HepG2 (cell line): ENCODE data around the gene MAST1. TPM values are rescaled to one million over a fixed set of nuclear protein-coding genes. Genes with fewer than 3 reads are reported as not detected.

Source experiments
- FOXC1 ChIP-seq: sonication (generic); formaldehyde crosslinking; IDR thresholded peaks from 2 replicates; pipeline ENCODE4 v1.8.0; 2022; ENCODE audit warnings: mild to moderate bottlenecking, missing genetic modification reagents, borderline replicate concordance
- IRF9 ChIP-seq: sonication (generic); formaldehyde crosslinking; IDR thresholded peaks from 2 replicates; pipeline ENCODE4 v1.8.0; 2022; ENCODE audit warnings: missing genetic modification reagents, mild to moderate bottlenecking, borderline replicate concordance
- ISL2 ChIP-seq: sonication (generic); formaldehyde crosslinking; IDR thresholded peaks from 2 replicates; pipeline ENCODE4 v1.5.0; 2020; ENCODE audit warnings: missing genetic modification reagents
- MAFK ChIP-seq, 2 experiments: IDR thresholded peaks in 1 of 2; conservative IDR thresholded peaks in 1 of 2; 2 replicates each; pipeline ENCODE4 v1.6.1; 2011; ENCODE audit warnings: improper control_type of control experiment in 2 of 2, low read length in 2 of 2
- SKI ChIP-seq: fragments of 450-650 bp; IDR thresholded peaks from one replicate; pipeline ENCODE4 v1.6.1; 2018; ENCODE audit warnings: mild to moderate bottlenecking; ENCODE audit not compliant: partially characterized antibody
- ZBTB4 ChIP-seq: sonication (generic); formaldehyde crosslinking; IDR thresholded peaks from 2 replicates; pipeline ENCODE4 v1.4.0; 2020; ENCODE audit warnings: missing genetic modification reagents, mild to moderate bottlenecking, borderline replicate concordance
- ZNF260 ChIP-seq: sonication (generic); formaldehyde crosslinking; IDR thresholded peaks from 2 replicates; pipeline ENCODE4 v1.4.0; 2020; ENCODE audit warnings: missing genetic modification reagents, low read depth, mild to moderate bottlenecking, borderline replicate concordance
- ZNF362 ChIP-seq: sonication (generic); formaldehyde crosslinking; IDR thresholded peaks from 2 replicates; pipeline ENCODE4 v1.4.0; 2020; ENCODE audit warnings: missing genetic modification reagents, mild to moderate bottlenecking, borderline replicate concordance
- ZNF44 ChIP-seq: sonication (generic); formaldehyde crosslinking; IDR thresholded peaks from 2 replicates; pipeline ENCODE4 v1.5.1; 2020; ENCODE audit warnings: mild to moderate bottlenecking, missing genetic modification reagents
- ZNF709 ChIP-seq: sonication (generic); formaldehyde crosslinking; IDR thresholded peaks from 2 replicates; pipeline ENCODE4 v1.5.0; 2020; ENCODE audit warnings: mild to moderate bottlenecking, missing genetic modification reagents
- polyA plus RNA-seq, 8 experiments: library from polyadenylated mRNA; depleted of rRNA in 3 of 8; stranded (reverse) in 7 of 8; unstranded in 1 of 8; fragments of >200 nt; fragmentation: Illumina TruSeq in 4 of 8; extraction: Trizol in 4 of 8; gene quantifications; 2 replicates each; pipeline versions ENCODE4 v1.2.1 to v1.2.3, GENCODE V29; 2011 to 2016; ENCODE audit warnings: low read depth in 4 of 8, missing spikeins in 1 of 8, mixed read lengths in 1 of 8; ENCODE audit not compliant: insufficient read depth in 1 of 8
- total RNA-seq, 5 experiments: library from RNA; depleted of rRNA; stranded (reverse); fragments of >200 nt; fragmentation: Illumina TruSeq; extraction: Trizol; gene quantifications; 2 replicates each; pipeline ENCODE4 v1.2.3, GENCODE V29; 2016; ENCODE audit warnings: low read depth in 1 of 5
- TF ChIP-seq, protein P1 (sequence below): sonication (generic); formaldehyde crosslinking; conservative IDR thresholded peaks from 2 replicates; pipeline ENCODE4 v1.5.0; 2020; ENCODE audit warnings: missing genetic modification reagents
- TF ChIP-seq, protein P2 (sequence below): sonication (generic); formaldehyde crosslinking; IDR thresholded peaks from 2 replicates; pipeline ENCODE4 v1.4.0; 2020; ENCODE audit warnings: missing genetic modification reagents, borderline replicate concordance

Gene MAST1
- total and polyA plus RNA-seq, 2 of the 13 experiments (the other 11 are each of a cell fraction or from before 2014, with no cell fraction given): 0.73 to 4.7 TPM

- 0 out of 2 replicates have a peak, but pooled peaks have one; percentile 66 for TF ChIP-seq ZNF709 (CRISPR knock-in tag)
- TF ChIP-seq ZNF44: peak; percentile 32; the same call in 1 of the 2 replicates
- no peak; a peak in 1 of 4 replicates for TF ChIP-seq MAFK (conservative IDR thresholded peaks at IDR 0.05 in 1 of 2, IDR thresholded peaks at IDR 0.05 in 1 of 2; ENCODE audit: low read length in 2 of 2)
- no peak for TF ChIP-seq ZNF260 (CRISPR knock-in tag)
- peak; percentile 63 for TF ChIP-seq SKI
- TF ChIP-seq, protein P1, sequence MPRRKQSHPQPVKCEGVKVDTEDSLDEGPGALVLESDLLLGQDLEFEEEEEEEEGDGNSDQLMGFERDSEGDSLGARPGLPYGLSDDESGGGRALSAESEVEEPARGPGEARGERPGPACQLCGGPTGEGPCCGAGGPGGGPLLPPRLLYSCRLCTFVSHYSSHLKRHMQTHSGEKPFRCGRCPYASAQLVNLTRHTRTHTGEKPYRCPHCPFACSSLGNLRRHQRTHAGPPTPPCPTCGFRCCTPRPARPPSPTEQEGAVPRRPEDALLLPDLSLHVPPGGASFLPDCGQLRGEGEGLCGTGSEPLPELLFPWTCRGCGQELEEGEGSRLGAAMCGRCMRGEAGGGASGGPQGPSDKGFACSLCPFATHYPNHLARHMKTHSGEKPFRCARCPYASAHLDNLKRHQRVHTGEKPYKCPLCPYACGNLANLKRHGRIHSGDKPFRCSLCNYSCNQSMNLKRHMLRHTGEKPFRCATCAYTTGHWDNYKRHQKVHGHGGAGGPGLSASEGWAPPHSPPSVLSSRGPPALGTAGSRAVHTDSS: no peak
- no peak for TF ChIP-seq IRF9 (CRISPR knock-in tag)
- no peak for TF ChIP-seq ZBTB4 (CRISPR knock-in tag)
- TF ChIP-seq FOXC1 (CRISPR knock-in tag): no peak
- TF ChIP-seq ISL2: peak; percentile 70; the same call in 1 of the 2 replicates
- TF ChIP-seq, protein P2, sequence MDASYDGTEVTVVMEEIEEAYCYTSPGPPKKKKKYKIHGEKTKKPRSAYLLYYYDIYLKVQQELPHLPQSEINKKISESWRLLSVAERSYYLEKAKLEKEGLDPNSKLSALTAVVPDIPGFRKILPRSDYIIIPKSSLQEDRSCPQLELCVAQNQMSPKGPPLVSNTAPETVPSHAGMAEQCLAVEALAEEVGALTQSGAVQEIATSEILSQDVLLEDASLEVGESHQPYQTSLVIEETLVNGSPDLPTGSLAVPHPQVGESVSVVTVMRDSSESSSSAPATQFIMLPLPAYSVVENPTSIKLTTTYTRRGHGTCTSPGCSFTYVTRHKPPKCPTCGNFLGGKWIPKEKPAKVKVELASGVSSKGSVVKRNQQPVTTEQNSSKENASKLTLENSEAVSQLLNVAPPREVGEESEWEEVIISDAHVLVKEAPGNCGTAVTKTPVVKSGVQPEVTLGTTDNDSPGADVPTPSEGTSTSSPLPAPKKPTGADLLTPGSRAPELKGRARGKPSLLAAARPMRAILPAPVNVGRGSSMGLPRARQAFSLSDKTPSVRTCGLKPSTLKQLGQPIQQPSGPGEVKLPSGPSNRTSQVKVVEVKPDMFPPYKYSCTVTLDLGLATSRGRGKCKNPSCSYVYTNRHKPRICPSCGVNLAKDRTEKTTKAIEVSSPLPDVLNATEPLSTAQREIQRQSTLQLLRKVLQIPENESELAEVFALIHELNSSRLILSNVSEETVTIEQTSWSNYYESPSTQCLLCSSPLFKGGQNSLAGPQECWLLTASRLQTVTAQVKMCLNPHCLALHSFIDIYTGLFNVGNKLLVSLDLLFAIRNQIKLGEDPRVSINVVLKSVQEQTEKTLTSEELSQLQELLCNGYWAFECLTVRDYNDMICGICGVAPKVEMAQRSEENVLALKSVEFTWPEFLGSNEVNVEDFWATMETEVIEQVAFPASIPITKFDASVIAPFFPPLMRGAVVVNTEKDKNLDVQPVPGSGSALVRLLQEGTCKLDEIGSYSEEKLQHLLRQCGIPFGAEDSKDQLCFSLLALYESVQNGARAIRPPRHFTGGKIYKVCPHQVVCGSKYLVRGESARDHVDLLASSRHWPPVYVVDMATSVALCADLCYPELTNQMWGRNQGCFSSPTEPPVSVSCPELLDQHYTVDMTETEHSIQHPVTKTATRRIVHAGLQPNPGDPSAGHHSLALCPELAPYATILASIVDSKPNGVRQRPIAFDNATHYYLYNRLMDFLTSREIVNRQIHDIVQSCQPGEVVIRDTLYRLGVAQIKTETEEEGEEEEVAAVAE (CRISPR knock-in tag): no peak; the same call in 1 of the 2 replicates
- peak; percentile 39; the same call in 1 of the 2 replicates for TF ChIP-seq ZNF362
Observed at GRCh38 chr19:12793290-12794195, 44.8 kb upstream of the MAST1 start (continued).
